ENCODE results near the gene MYH11.
"Not testable (repeated sequence)": the region's sequence is repeated elsewhere in the genome, so short reads cannot be mapped to it uniquely, and the experiment has no call there.

MYH11 gene

DNA sequence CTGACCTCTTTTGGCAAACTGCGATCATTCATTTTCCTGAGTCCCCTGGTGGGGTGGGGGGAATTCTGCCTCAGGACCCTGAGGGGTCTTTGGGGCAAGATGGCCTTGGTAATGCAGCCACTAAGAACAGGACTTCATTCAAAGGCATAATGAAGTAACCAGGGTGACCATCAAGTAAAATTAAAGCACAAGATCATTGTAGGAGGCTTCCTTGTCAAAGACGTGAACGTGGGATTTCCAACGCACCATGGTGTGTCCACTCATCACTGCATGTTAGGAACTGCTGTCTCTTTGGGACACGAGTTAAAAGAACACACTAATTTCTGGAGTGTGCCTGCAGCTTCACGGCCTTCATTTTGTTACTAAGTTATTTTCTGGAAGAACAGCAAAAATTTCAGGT, 155.5 kb downstream of the MYH11 start:
- H4K91ac ChIP-seq (ENCODE audit: low read depth, low read length, poor library complexity), result no peak overlapping the region
- no peaks in the 10 kb centered on the region for H3K9me3 ChIP-seq (replicated peaks in 1 of 2; ENCODE audit: control insufficient read depth in 2 of 2, insufficient read depth in 1 of 2, low read depth in 1 of 2, low read length in 2 of 2)
- H3K79me1 ChIP-seq (ENCODE audit: low read depth, low read length), result no peaks in the 10 kb centered on the region
- no peak overlapping the region for H3K18ac ChIP-seq (ENCODE audit: low read length)
- WGBS, 2 donors (ENCODE audit: extremely low coverage in 2 of 2, insufficient read length in 2 of 2, insufficient replicate concordance in 1 of 2), result no CpG with 5 or more reads among the region's 6 CpGs
- H3K36me3 ChIP-seq (replicated peaks in 1 of 2; ENCODE audit: control insufficient read depth in 2 of 2, insufficient read depth in 2 of 2, low read length in 2 of 2), result peaks cover 31 to 55% of the 10 kb centered on the region in 2 donors
- no peak overlapping the region for H2AK5ac ChIP-seq (ENCODE audit: low read depth, low read length)
- no peak overlapping the region for H3K23ac ChIP-seq (ENCODE audit: low read depth, low read length, poor library complexity)
- no peak overlapping the region for H3K27ac ChIP-seq (replicated peaks; ENCODE audit: low read length)
- no peak overlapping the region for H3K4ac ChIP-seq (ENCODE audit: low read length)
- no peak overlapping the region for H3K4me2 ChIP-seq (ENCODE audit: insufficient read depth, low read length, poor library complexity, severe bottlenecking)
- no peaks in the 10 kb centered on the region for H3K4me1 ChIP-seq (ENCODE audit: control insufficient read depth in 2 of 2, insufficient read depth in 1 of 2, low read depth in 1 of 2, low read length in 2 of 2)
- no peak for DNase-seq (ENCODE audit: low spot score)
- H2BK5ac ChIP-seq (ENCODE audit: low read length), result no peak overlapping the region
- H2AFZ ChIP-seq (ENCODE audit: low read length), result no peak overlapping the region
- H2BK120ac ChIP-seq (ENCODE audit: low read depth, low read length), result no peak overlapping the region
- H3K27me3 ChIP-seq (ENCODE audit: control insufficient read depth in 3 of 3, insufficient read depth in 3 of 3, low read depth in 1 of 3, low read length in 3 of 3), result no peaks in the 10 kb centered on the region
- no peak overlapping the region for H3K14ac ChIP-seq (ENCODE audit: low read length)
- no peak overlapping the region for H2BK12ac ChIP-seq (ENCODE audit: low read length)
- H3K9ac ChIP-seq (ENCODE audit: low read depth, low read length, poor library complexity), result no peak overlapping the region
- no peak overlapping the region for H3K4me3 ChIP-seq (ENCODE audit: low read length in 2 of 2)
- H2BK15ac ChIP-seq (ENCODE audit: low read length), result no peak overlapping the region
- H4K8ac ChIP-seq (ENCODE audit: low read depth, low read length), result no peak overlapping the region

DNA sequence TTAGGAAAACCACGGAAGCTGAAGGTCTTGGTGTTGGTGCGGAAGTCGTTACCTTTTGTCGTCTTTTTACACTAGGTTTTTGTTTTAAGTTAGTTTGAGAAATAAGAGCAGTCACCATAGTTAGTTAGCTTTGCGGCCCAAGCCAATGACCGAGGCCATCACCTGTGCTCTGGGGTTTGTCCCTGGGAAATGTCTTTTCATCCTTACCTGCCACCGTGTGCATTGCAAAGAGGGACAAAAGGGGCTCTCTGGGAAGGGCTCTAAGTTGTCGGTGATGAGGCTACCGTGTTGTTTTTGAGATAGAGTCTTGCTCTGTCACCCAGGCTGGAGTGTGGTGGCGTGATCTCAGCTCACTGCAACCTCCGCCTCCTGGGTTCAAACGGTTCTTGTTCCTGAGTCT, 157.0 kb downstream of the MYH11 start:
- WGBS, 2 donors (ENCODE audit: extremely low coverage in 2 of 2, insufficient read length in 2 of 2, insufficient replicate concordance in 1 of 2), result no CpG with 5 or more reads among the region's 12 CpGs
- H2BK120ac ChIP-seq (ENCODE audit: low read depth, low read length), result no peak overlapping the region
- H2BK12ac ChIP-seq (ENCODE audit: low read length), result no peak overlapping the region
- no peak overlapping the region for H4K8ac ChIP-seq (ENCODE audit: low read depth, low read length)
- no peaks in the 10 kb centered on the region for H3K9me3 ChIP-seq (replicated peaks in 1 of 2; ENCODE audit: control insufficient read depth in 2 of 2, insufficient read depth in 1 of 2, low read depth in 1 of 2, low read length in 2 of 2)
- no peak overlapping the region for H3K23ac ChIP-seq (ENCODE audit: low read depth, low read length, poor library complexity)
- no peak for DNase-seq (ENCODE audit: low spot score)
- no peak overlapping the region for H2BK15ac ChIP-seq (ENCODE audit: low read length)
- H3K4me1 ChIP-seq (ENCODE audit: control insufficient read depth in 2 of 2, insufficient read depth in 1 of 2, low read depth in 1 of 2, low read length in 2 of 2), result no peaks in the 10 kb centered on the region
- H3K9ac ChIP-seq (ENCODE audit: low read depth, low read length, poor library complexity), result no peak overlapping the region
- H3K4me2 ChIP-seq (ENCODE audit: insufficient read depth, low read length, poor library complexity, severe bottlenecking), result no peak overlapping the region
- H3K27ac ChIP-seq (replicated peaks; ENCODE audit: low read length), result no peak overlapping the region
- H3K4ac ChIP-seq (ENCODE audit: low read length), result no peak overlapping the region
- no peak overlapping the region for H3K14ac ChIP-seq (ENCODE audit: low read length)
- no peak overlapping the region for H3K4me3 ChIP-seq (ENCODE audit: low read length in 2 of 2)
- no peak overlapping the region for H2AK5ac ChIP-seq (ENCODE audit: low read depth, low read length)
- H4K91ac ChIP-seq (ENCODE audit: low read depth, low read length, poor library complexity), result no peak overlapping the region
- H3K27me3 ChIP-seq (ENCODE audit: control insufficient read depth in 3 of 3, insufficient read depth in 3 of 3, low read depth in 1 of 3, low read length in 3 of 3), result no peaks in the 10 kb centered on the region
- H2AFZ ChIP-seq (ENCODE audit: low read length), result no peak overlapping the region
- H2BK5ac ChIP-seq (ENCODE audit: low read length), result no peak overlapping the region
- no peaks in the 10 kb centered on the region for H3K79me1 ChIP-seq (ENCODE audit: low read depth, low read length)
- no peak overlapping the region for H3K18ac ChIP-seq (ENCODE audit: low read length)
- peaks cover 32 to 66% of the 10 kb centered on the region in 2 donors for H3K36me3 ChIP-seq (replicated peaks in 1 of 2; ENCODE audit: control insufficient read depth in 2 of 2, insufficient read depth in 2 of 2, low read length in 2 of 2)

DNA sequence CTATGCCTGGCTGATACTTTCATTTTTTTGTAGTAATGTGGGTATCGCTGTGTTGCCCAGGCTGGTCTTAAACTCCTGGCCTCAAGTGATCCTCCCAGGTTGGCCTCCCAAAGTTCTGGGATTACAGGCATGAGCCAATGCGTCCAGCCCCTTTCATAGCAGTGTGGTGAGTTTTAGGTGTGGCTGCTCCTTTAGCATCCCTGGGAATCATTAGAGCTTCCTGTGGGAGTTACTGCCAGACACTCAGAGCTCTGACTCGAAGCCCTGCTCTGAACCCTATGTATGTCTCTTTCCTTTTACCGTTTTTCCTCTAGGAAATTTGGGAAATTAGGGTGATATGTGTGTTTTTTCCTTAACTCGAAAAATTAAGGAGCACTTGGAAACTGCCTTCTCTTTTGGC, 162.3 kb downstream of the MYH11 start:
- H2BK12ac ChIP-seq (ENCODE audit: low read length), result no peak overlapping the region
- no peak overlapping the region for H2AFZ ChIP-seq (ENCODE audit: low read length)
- H2BK120ac ChIP-seq (ENCODE audit: low read depth, low read length), result no peak overlapping the region
- H3K18ac ChIP-seq (ENCODE audit: low read length), result no peak overlapping the region
- H4K91ac ChIP-seq (ENCODE audit: low read depth, low read length, poor library complexity), result no peak overlapping the region
- no peaks in the 10 kb centered on the region for H3K27me3 ChIP-seq (ENCODE audit: control insufficient read depth in 3 of 3, insufficient read depth in 3 of 3, low read depth in 1 of 3, low read length in 3 of 3)
- no peak overlapping the region for H3K23ac ChIP-seq (ENCODE audit: low read depth, low read length, poor library complexity)
- H4K8ac ChIP-seq (ENCODE audit: low read depth, low read length), result no peak overlapping the region
- H3K79me1 ChIP-seq (ENCODE audit: low read depth, low read length), result no peaks in the 10 kb centered on the region
- H3K4ac ChIP-seq (ENCODE audit: low read length), result no peak overlapping the region
- H3K27ac ChIP-seq (replicated peaks; ENCODE audit: low read length), result no peak overlapping the region
- H3K14ac ChIP-seq (ENCODE audit: low read length), result no peak overlapping the region
- H2BK15ac ChIP-seq (ENCODE audit: low read length), result no peak overlapping the region
- peaks cover 43 to 90% of the 10 kb centered on the region in 2 donors for H3K36me3 ChIP-seq (replicated peaks in 1 of 2; ENCODE audit: control insufficient read depth in 2 of 2, insufficient read depth in 2 of 2, low read length in 2 of 2)
- no peak overlapping the region for H3K9ac ChIP-seq (ENCODE audit: low read depth, low read length, poor library complexity)
- no CpG with 5 or more reads among the region's 5 CpGs for WGBS, 2 donors (ENCODE audit: extremely low coverage in 2 of 2, insufficient read length in 2 of 2, insufficient replicate concordance in 1 of 2)
- H2AK5ac ChIP-seq (ENCODE audit: low read depth, low read length), result no peak overlapping the region
- no peak overlapping the region for H2BK5ac ChIP-seq (ENCODE audit: low read length)
- no peaks in the 10 kb centered on the region for H3K4me1 ChIP-seq (ENCODE audit: control insufficient read depth in 2 of 2, insufficient read depth in 1 of 2, low read depth in 1 of 2, low read length in 2 of 2)
- no peak for DNase-seq (ENCODE audit: low spot score)
- no peak overlapping the region for H3K4me3 ChIP-seq (ENCODE audit: low read length in 2 of 2)
- no peak overlapping the region for H3K4me2 ChIP-seq (ENCODE audit: insufficient read depth, low read length, poor library complexity, severe bottlenecking)
- no peaks in the 10 kb centered on the region for H3K9me3 ChIP-seq (replicated peaks in 1 of 2; ENCODE audit: control insufficient read depth in 2 of 2, insufficient read depth in 1 of 2, low read depth in 1 of 2, low read length in 2 of 2)

DNA sequence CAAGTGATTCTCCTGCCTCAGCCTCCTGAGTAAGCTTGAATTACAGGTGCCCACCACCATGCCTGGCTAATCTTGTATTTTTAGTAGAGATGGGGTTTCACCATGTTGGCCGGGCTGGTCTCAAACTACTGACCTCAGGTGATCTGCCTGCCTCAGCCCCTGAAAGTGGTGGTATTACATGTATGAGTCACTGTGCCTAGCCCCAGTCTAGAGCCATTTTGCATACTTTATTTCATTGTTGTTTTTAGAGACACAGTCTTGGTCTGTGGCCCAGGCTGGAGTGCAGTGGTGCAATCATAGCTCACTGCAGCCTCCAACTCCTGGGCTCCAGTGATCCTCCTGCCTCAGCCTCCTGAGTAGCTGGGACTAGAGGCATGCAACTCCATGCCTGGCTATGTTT, 164.3 kb downstream of the MYH11 start:
- WGBS, 2 donors (ENCODE audit: extremely low coverage in 2 of 2, insufficient read length in 2 of 2, insufficient replicate concordance in 1 of 2), result no CpG with 5 or more reads among the region's 1 CpG
- DNase-seq (ENCODE audit: low spot score); H2AFZ ChIP-seq (ENCODE audit: low read length); H3K4me2 ChIP-seq (ENCODE audit: insufficient read depth, low read length, poor library complexity, severe bottlenecking); H3K4me1 ChIP-seq (ENCODE audit: control insufficient read depth in 2 of 2, insufficient read depth in 1 of 2, low read depth in 1 of 2, low read length in 2 of 2); H3K9ac ChIP-seq (ENCODE audit: low read depth, low read length, poor library complexity); H2BK15ac ChIP-seq (ENCODE audit: low read length); H3K9me3 ChIP-seq (replicated peaks in 1 of 2; ENCODE audit: control insufficient read depth in 2 of 2, insufficient read depth in 1 of 2, low read depth in 1 of 2, low read length in 2 of 2); H4K91ac ChIP-seq (ENCODE audit: low read depth, low read length, poor library complexity); H4K8ac ChIP-seq (ENCODE audit: low read depth, low read length); H3K79me1 ChIP-seq (ENCODE audit: low read depth, low read length); H3K4ac ChIP-seq (ENCODE audit: low read length); H3K4me3 ChIP-seq (ENCODE audit: low read length in 2 of 2); H3K23ac ChIP-seq (ENCODE audit: low read depth, low read length, poor library complexity); H3K14ac ChIP-seq (ENCODE audit: low read length); H3K18ac ChIP-seq (ENCODE audit: low read length); H2BK5ac ChIP-seq (ENCODE audit: low read length); H3K27ac ChIP-seq (replicated peaks; ENCODE audit: low read length); H2BK120ac ChIP-seq (ENCODE audit: low read depth, low read length); H2AK5ac ChIP-seq (ENCODE audit: low read depth, low read length); H3K27me3 ChIP-seq (ENCODE audit: control insufficient read depth in 3 of 3, insufficient read depth in 3 of 3, low read depth in 1 of 3, low read length in 3 of 3); H2BK12ac ChIP-seq (ENCODE audit: low read length): not testable (repeated sequence)
- H3K36me3 ChIP-seq (replicated peaks in 1 of 2; ENCODE audit: control insufficient read depth in 2 of 2, insufficient read depth in 2 of 2, low read length in 2 of 2), result peaks cover 37 to 88% of the 10 kb centered on the region in 2 donors
